ENCODE results near the gene HPN. TPM values are rescaled to one million over a fixed set of nuclear protein-coding genes. Genes with fewer than 3 reads are reported as not detected.
"Not testable (repeated sequence)": the region's sequence is repeated elsewhere in the genome, so short reads cannot be mapped to it uniquely, and the experiment has no call there.

Gene HPN
- total RNA-seq, 1 experiment from 2014 or later, result 3.0 TPM

DNA sequence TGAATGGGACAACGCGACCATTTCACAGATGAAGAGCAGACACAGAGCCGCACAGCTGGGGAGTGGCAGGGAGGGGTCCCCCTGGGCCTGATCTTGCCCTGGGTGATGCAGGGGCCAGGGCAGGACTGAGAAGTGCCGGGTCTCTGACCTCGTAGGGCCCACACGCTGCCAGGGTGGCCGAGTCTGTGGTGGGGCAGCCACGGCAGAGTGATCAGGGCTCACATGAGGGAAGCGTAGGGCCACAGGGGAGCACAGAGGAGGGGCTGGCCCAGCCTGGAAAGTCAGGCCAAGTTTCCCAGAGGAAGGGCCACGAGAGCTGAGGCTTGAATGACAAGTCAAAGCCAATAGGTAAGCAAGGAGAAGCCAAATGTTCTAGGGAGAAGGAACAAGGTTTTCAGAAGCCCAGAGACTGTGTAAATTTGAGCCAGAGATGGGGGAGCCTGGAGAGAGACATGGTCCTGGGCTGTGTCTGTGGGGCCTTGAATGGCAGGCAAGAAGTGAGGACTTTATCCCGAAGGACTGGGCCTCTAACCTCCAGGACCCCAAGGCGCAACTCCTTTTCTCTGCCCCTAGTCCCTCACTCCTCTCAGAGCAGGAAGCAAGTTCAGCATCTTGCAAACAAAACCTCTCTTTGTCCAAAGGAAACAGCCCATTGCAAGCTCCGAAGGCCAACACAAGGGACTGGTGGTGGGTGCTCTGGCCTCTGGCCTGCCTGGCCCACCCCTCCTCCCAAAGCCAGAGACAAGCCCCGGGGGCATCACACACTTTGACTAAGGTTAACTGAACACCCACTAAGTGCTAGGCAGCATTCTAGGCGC, 42.4 kb downstream of the HPN start:
- DNase-seq (ENCODE audit: low spot score), result no peak

DNA sequence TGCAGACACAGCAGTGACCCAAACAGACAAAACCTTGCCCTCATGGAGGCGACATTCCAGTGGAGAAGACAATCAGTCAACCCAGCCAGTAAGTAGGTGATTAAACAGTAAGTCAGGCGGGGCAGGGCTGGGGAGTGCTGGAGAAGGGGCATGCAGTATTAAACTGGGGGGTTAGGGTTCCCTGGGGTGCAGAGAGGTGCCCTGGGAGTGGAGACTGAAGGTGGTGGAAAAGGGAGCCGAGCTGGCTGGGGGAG, 42.9 kb downstream of the HPN start:
- no peak for DNase-seq (ENCODE audit: low spot score)

GRCh38 chr19:35085947-35086346, 44.4 kb downstream of the HPN start:
- no peak for DNase-seq (ENCODE audit: low spot score)

- no peak for DNase-seq (ENCODE audit: low spot score)
These were observed 44.9 kb downstream of the HPN start for GRCh38 chr19:35086455-35086854.

DNA sequence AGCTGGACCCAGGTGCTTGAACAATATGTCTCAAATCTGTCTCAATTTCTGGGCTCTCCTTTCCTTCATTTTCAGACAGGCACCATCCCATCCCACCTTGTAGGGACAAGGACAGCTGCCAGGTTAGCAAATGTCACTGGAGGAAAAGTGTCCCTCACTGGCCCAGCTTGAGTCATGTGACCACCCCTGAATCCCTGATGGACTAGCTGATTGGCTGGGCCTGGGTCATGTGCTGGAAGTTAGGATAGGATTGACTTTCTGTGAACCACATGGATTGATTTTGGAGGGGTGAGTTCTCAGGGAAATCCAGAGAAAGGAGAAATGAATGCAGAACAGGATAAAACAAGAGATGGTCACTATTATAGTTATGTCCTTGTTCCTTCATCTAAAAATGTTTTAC, 45.9 kb downstream of the HPN start:
- DNase-seq (ENCODE audit: low spot score), result no peak

DNA sequence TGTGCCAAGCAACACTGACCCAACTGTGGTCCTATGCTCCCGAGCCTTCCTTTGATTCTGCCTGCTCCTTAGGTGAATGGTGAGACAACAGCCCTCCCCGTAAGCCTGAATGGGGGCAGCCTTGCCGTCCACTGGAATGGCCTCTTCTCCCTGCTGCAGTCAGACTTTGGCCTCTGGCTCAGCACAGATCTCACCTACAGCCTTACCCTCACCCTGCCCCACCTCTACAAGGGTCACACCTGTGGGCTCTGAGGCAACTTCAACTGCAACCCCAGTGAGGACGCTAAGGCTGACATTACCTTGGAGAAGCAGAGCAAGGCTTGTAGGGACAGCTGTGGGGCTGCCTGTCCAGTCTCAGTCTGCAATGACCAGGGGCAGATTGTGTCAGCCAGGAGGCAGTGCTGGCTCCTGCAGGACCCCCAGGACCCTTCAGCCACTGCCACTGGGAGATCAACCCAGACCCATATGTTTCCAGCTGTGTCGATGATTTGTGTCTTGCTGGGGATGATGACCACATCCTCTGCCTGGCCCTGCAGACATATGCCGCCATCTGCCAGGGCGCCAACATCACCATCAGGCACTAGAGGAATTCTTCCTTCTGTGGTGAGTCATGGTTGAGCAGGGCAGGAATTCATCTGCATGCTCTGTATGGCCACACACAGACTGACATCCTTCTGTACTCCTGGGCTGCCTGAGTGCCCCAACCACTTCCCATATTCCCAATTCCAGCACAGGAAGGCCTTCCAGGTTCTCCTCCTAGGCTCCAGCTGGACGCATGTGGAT, 46.8 kb downstream of the HPN start:
- DNase-seq (ENCODE audit: low spot score), result no peak

GRCh38 chr19:35089554-35089953, 48.0 kb downstream of the HPN start:
- DNase-seq (ENCODE audit: low spot score), result no peak

DNA sequence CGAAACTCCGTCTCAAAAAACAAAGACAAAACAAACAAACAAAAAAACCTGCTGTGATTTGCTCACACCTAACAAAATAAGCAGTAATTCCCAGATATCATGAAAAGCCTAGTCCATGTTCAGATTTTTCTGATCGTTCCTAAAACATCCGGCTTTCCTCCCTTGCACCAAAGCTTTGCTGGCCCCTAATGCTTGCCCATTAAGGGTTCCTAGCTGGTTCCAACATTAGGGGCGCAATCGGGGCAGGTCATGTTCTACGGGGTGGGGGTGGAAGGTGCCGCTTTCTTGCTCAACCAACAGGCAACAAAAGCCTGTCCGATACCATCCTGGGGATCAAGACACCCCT, 48.6 kb downstream of the HPN start:
- DNase-seq (ENCODE audit: low spot score), result no peak

DNA sequence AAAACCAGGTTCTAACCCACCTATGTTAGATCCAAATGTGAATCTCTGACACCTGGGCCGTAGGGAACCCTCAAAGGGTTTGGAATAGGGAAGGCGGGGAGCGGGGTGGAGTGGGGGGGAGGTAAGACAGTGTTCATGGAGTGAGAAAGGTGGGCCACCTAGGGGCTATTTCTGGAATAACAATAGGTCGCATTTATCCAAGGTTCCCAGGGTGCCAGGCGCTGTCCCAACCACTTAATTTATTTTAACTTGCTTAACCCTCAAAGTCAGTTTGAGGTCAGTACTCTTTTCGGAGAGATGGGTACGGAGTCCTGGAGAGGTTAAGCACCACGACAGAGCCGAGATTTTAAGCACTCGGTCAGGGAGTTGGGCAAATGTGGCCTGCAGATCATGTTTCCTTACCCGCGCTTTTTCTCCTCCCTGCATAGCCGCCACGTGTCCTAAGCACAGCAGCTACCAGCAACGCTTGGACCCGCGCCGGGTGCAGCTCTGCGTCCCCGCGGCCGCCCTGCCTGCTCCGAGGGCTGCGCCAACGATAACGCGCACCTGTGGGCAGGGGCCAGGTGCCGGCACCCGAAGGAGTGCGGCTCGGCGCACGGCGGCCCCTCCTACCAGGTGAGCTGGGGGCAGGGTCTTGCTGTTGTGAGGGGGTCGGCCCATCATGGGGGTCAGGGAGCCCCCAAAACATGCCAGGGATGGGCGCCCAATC, 49.1 kb downstream of the HPN start:
- peak; percentile 89 for DNase-seq (ENCODE audit: low spot score)

- DNase-seq (ENCODE audit: low spot score), result no peak
These were observed 51.9 kb downstream of the HPN start for GRCh38 chr19:35093430-35093829.

- no peak for DNase-seq (ENCODE audit: low spot score)
These were observed 52.6 kb downstream of the HPN start for GRCh38 chr19:35093941-35094647.

GRCh38 chr19:35094656-35095055, 53.1 kb downstream of the HPN start:
- no peak for DNase-seq (ENCODE audit: low spot score)

- no peak for DNase-seq (ENCODE audit: low spot score)
These were observed 54.3 kb downstream of the HPN start for GRCh38 chr19:35095667-35096368.

DNA sequence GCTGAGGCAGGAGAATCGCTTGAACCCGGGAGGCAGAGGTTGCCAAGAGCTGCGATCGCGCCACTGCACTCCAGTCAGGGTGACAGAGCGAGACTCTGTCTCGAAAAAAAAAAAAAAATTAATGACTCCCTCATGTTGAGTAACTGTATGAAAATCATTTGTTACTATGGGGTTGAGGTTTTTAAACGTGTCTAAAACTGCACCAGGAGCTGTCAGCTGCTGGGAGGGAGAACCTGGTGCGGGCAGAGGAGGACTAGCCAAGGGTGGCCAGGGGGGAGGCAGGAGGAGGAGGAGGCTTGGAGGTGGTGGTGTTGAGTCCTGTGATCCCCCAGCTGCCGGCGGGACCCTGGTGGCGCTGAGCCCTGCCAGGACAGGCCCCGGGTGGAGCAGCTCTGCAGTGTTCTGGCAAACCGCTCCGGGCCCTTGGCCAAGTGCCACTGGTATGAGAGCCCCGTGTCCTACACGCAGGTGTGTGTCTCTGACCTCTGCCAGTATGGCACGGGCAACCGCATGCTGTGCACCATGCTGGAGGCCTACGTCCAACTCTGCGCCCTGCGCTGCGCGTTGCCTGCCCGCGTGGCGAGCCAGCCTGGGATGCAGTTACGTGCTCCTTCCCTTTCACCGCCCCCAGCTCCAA, 57.0 kb downstream of the HPN start:
- no peak for DNase-seq (ENCODE audit: low spot score)

GRCh38 chr19:35099155-35099896, 57.8 kb downstream of the HPN start:
- DNase-seq (ENCODE audit: low spot score), result no peak

DNA sequence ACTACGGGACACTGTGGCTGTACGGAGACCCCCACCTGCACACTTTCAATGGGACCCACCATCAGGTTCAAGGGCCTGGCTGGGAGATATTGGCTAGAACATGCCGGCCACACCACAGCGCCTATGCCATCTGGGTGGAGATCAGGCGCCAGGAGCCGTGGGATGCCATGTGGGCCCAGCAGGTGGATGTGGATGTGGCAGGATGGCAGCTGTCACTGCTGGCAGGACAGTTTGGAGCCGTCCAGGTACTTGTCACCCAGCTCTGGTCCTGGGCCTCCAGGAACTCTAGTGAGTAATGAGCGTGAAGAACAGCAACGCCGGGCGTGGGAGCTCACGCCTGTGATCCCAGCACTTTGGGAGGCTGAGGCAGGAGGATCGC, 58.4 kb downstream of the HPN start:
- DNase-seq (ENCODE audit: low spot score), result no peak

DNA sequence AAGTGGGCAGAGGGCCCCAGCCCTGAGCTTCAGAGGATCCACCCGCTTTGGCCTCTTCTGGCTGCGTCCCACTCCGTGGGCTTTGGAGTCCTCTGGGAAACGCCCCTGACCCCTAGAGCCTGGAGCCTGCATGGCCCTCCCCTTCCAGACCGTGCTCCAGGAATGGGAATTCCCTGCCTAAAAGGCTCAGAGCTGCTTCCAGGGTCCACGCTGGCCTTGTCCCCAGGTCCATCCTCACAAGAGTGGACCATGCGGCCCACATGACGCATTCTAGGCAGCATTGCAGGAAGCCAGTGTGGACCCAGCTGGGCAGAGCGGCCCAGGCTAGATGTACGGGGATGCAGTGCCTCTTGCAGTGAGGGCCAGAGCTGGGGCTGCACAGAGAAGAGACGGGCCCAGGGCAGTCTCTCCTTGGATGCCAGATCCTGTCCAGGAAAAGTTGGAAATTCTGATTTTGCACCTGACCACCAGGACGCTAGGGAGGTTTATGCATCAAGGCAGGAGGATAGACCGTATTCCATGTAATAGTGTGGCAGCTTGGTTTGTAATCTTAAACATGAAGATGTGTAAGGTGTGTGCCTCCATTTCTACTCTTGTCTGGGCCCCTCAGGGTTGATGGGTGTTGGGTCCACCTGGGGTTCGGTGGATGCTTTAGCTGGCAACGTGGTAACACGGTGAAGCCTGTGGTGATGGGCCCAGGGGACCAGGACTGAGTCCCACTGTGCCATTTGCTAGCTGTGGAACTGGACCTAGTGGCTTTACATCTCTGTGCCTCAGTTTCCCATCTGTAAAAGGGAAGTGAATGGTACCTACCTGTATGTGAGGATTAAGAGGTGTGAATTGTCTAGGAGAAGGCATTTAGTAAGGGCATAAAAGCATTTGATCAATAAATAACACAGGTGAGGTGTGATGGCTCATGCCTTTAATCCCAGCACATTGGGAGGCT, 59.3 kb downstream of the HPN start:
- DNase-seq (ENCODE audit: low spot score), result no peak

DNA sequence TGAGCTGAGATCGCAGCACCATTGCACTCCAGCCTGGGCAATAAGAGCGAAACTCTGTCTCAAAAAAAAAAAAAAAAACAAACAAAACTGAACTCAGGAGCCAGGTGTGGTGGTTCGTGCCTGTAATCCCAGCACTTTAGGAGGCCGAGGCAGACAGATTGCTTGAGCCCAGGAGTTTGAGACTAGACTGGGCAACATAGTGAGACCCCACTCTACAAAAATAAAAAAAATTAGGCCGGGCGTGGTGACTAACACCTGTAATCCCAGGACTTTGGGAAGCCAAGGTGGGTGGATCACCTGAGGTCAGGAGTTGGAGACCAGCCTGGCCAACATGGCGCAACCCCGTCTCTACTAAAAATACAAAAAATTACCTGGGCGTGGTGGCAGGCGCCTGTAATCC, 60.4 kb downstream of the HPN start:
- DNase-seq (ENCODE audit: low spot score), result not testable (repeated sequence)

DNA sequence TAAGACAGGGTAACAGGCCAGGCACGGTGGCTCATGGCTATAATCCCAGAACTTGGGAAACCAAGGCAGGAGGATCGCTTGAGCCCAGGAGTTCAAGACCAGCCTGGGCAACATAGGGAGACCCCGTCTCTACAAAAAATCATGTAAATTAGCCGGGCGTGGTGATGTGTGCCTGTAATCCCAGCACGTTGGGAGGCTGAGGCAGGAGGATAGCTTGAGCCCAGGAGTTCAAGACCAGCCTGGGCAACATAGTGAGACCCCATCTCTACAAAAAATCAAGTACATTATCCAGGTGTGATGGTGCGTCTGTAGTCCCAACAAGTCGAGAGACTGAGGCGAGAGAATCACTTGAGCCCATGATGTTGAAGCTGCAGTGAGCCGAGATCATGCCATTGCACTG, 62.1 kb downstream of the HPN start:
- not testable (repeated sequence) for DNase-seq (ENCODE audit: low spot score)

Data from HT-29 (cell line).